Measurements from ENCODE around the gene TFPI2. TPM values are rescaled to one million over a fixed set of nuclear protein-coding genes. Genes with fewer than 3 reads are reported as not detected.

Gene TFPI2
- total and polyA plus RNA-seq, 2 of the 4 experiments (the other 2 are of a cell fraction), result 48.9 to 99.0 TPM

DNA sequence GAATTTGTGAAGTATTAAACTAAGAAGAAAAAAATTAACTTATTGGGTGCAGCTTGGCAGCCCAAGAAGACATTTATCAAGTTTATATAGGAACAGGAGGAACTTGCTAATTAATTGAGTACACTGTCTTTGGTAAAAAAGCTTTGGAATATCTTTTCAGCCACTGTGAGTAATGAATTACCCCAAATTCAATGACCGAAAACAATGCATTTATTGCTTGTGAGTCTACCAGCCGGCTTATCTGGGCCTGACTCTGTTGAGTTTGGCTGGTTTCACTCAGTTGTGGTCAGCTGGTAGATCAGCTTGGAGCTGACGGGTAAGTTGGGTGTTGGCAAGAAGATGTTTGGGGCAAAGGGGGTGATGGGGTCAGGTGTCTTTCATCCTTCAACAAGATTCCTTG, 42.6 kb upstream of the TFPI2 start:
- Histone ChIP-seq H3K18ac (ENCODE audit: low read depth, low read length) (no peak overlapping the region), H3K4me3 (ENCODE audit: insufficient read depth, low read depth, low read length) (no peak overlapping the region), H3K9ac (ENCODE audit: low read depth, low read length) (no peak overlapping the region), H3K23ac (ENCODE audit: low read depth, low read length) (no peak overlapping the region), H2AK5ac (ENCODE audit: low read depth, low read length) (no peak overlapping the region), H3K14ac (replicated peaks; ENCODE audit: low read depth, low read length) (no peak overlapping the region), H4K8ac (ENCODE audit: low read depth in 2 of 2, low read length in 2 of 2) (no peak overlapping the region), H3K36me3 (ENCODE audit: control insufficient read depth, insufficient read depth, low read length) (no peaks in the 10 kb centered on the region), H3K4me2 (ENCODE audit: low read depth, low read length) (no peak overlapping the region), H2BK120ac (ENCODE audit: low read depth, low read length) (no peak overlapping the region), H4K20me1 (ENCODE audit: insufficient read depth, low read length) (no peaks in the 10 kb centered on the region), H2BK20ac (ENCODE audit: low read depth, low read length) (no peak overlapping the region), H2AFZ (replicated peaks; ENCODE audit: low read length, poor library complexity) (no peak overlapping the region), H2BK15ac (ENCODE audit: low read depth, low read length) (no peak overlapping the region), H3K9me1 (ENCODE audit: insufficient read depth, low read length) (no peaks in the 10 kb centered on the region), H3K79me1 (ENCODE audit: low read depth in 1 of 2, low read length in 2 of 2) (no peaks in the 10 kb centered on the region), H3K56ac (ENCODE audit: extremely low read depth, insufficient read depth, low read length) (no peak overlapping the region), H3K4ac (ENCODE audit: low read depth, low read length) (no peak overlapping the region), H3K27me3 (ENCODE audit: control insufficient read depth, insufficient read depth, low read length) (no peaks in the 10 kb centered on the region), H2BK5ac (ENCODE audit: low read depth, low read length, poor library complexity, severe bottlenecking) (no peak overlapping the region), H3K9me3 (ENCODE audit: control insufficient read depth, insufficient read depth, low read length) (no peaks in the 10 kb centered on the region), H3K4me1 (ENCODE audit: control insufficient read depth, insufficient read depth, low read length) (no peaks in the 10 kb centered on the region), H4K91ac (ENCODE audit: insufficient read depth, low read depth, low read length) (no peak overlapping the region), H4K5ac (ENCODE audit: low read depth, low read length) (no peak overlapping the region), H3K27ac (ENCODE audit: insufficient read depth, low read length) (no peak overlapping the region), H2AK9ac (replicated peaks; ENCODE audit: low read depth, low read length, poor library complexity) (peak overlapping the region; percentile 56)
- dilution Hi-C loops (cut with HindIII; ENCODE audit: low sequenced_read_pairs, unreplicated experiment), result no loop called here
- ChIA-PET POLR2A (ENCODE audit: unreplicated experiment) (no interaction called here), CTCF (no interaction called here)
- intact Hi-C loops (cut with micrococcal nuclease), result no loop called here
- ATAC-seq (ENCODE audit: low read depth) (no peak), DNase-seq (no peak)
- in situ Hi-C loops (cut with MboI; ENCODE audit: low sequenced_read_pairs), result no loop called here
- no CpG with 5 or more reads among the region's 3 CpGs for WGBS, 2 experiments (ENCODE audit: extremely low coverage in 2 of 2, insufficient read length in 1 of 2)
- BruUV-seq (replicated peaks), result no TSS peak
- TF ChIP-seq MAFK (IDR thresholded peaks at IDR 0.05; ENCODE audit: low read depth, low read length) (no peak), CEBPB (IDR thresholded peaks at IDR 0.05; ENCODE audit: low read depth, low read length) (no peak), USF2 (IDR thresholded peaks at IDR 0.05; ENCODE audit: low read depth, low read length) (no peak), BHLHE40 (IDR thresholded peaks at IDR 0.05; ENCODE audit: low read depth, low read length) (no peak), POLR2A (IDR thresholded peaks at IDR 0.05; ENCODE audit: low read depth, low read length) (no peak), MXI1 (IDR thresholded peaks at IDR 0.05; ENCODE audit: borderline replicate concordance, low read depth, low read length) (no peak), MAZ (IDR thresholded peaks at IDR 0.05; ENCODE audit: borderline replicate concordance, low read depth, low read length) (no peak), RCOR1 (IDR thresholded peaks at IDR 0.05; ENCODE audit: insufficient replicate concordance, low read length) (no peak), FOS (IDR thresholded peaks at IDR 0.05; ENCODE audit: low read depth, low read length) (no peak), RAD21 (IDR thresholded peaks at IDR 0.05; ENCODE audit: low read length) (no peak), SMC3 (IDR thresholded peaks at IDR 0.05; ENCODE audit: low read depth, low read length) (no peak), CTCF (conservative IDR thresholded peaks at IDR 0.05; ENCODE audit: low read depth, low read length) (no peak), RFX5 (IDR thresholded peaks at IDR 0.05; ENCODE audit: low read depth, low read length) (no peak), ELK1 (IDR thresholded peaks at IDR 0.05; ENCODE audit: borderline replicate concordance, low read depth, low read length) (no peak), NFE2L2 (IDR thresholded peaks at IDR 0.05; ENCODE audit: low read depth, low read length) (no peak), CHD1 (IDR thresholded peaks at IDR 0.05; ENCODE audit: low read depth, low read length) (no peak)
